ENCODE results near the gene VANGL2.

GRCh38 chr1:160367934-160368923, 32.1 kb upstream of the VANGL2 start:
- TF ChIP-seq CTCF (IDR thresholded peaks at IDR 0.05) = no peak
- no peak for TF ChIP-seq POLR2A (IDR thresholded peaks at IDR 0.05)
